Panc1 (cell line): ENCODE data around the gene NR3C1. TPM values are rescaled to one million over a fixed set of nuclear protein-coding genes. Genes with fewer than 3 reads are reported as not detected.

Experiments
- ATAC-seq: fragments of 200-7000 bp; cut with Tn5 transposase; 2 replicates; pipeline ENCODE4 v1.9.1; 2020; ENCODE audit warnings: mild to moderate bottlenecking, moderate library complexity
- BruUV-seq: library from RNA; stranded (reverse); fragments of 400-500 nt; replicated peaks from 2 replicates; lab custom pipeline; 2021; lab: Mats Ljungman, UMichigan
- CTCF ChIA-PET: fragments of 300-600 bp; sonication (Branson Sonifier 250); formaldehyde crosslinking; loops from one replicate; lab custom pipeline; 2022; ENCODE audit warnings: antibody characterized with exemption; lab: Charles Lee
- POLR2A ChIA-PET: fragments of 300-600 bp; sonication (Branson Sonifier 250); formaldehyde crosslinking; loops from one replicate; lab custom pipeline; 2022; ENCODE audit warnings: antibody characterized with exemption; lab: Charles Lee
- DNase-seq: peaks from one replicate; pipeline ENCODE4 v3.0.0-alpha.2; 2010; ENCODE audit warnings: low read depth, low spot score
- H3K27ac ChIP-seq: 2 replicates; pipeline ENCODE4 v1.5.1; 2011; ENCODE audit warnings: mild to moderate bottlenecking, low read length, inconsistent platforms
- H3K27me3 ChIP-seq: fragments of 200-500 bp; sonication (Bioruptor generic); 2 replicates; pipeline ENCODE4 v1.6.0; 2014; ENCODE audit warnings: low read length, inconsistent platforms; ENCODE audit not compliant: control insufficient read depth, insufficient read depth
- H3K36me3 ChIP-seq: fragments of 200-500 bp; sonication (Bioruptor generic); 2 replicates; pipeline ENCODE4 v1.5.1; 2014; ENCODE audit warnings: inconsistent platforms, mild to moderate bottlenecking, low read length, moderate library complexity; ENCODE audit not compliant: control insufficient read depth, insufficient read depth
- H3K4me1 ChIP-seq: 2 replicates; pipeline ENCODE4 v1.5.1; 2011; ENCODE audit warnings: inconsistent platforms, mild to moderate bottlenecking, low read length, moderate library complexity; ENCODE audit not compliant: control insufficient read depth, insufficient read depth
- H3K4me3 ChIP-seq, 2 experiments: 2 replicates each; pipeline ENCODE4 v1.5.1; 2011 to 2012; ENCODE audit warnings: low read depth in 2 of 2, low read length in 2 of 2, mild to moderate bottlenecking in 2 of 2, inconsistent platforms in 1 of 2, moderate library complexity in 1 of 2
- H3K9me3 ChIP-seq: fragments of 200-500 bp; sonication (Bioruptor generic); 2 replicates; pipeline ENCODE4 v1.5.1; 2014; ENCODE audit warnings: low read depth, mild to moderate bottlenecking, inconsistent platforms, low read length, moderate library complexity; ENCODE audit not compliant: control insufficient read depth, insufficient read depth
- CTCF ChIP-seq: fragments of 450-650 bp; IDR thresholded peaks from 2 replicates; pipeline ENCODE4 v1.5.1; 2017; ENCODE audit warnings: mild to moderate bottlenecking
- POLR2AphosphoS5 ChIP-seq: IDR thresholded peaks from 2 replicates; pipeline ENCODE4 v1.6.1; 2012; ENCODE audit warnings: mild to moderate bottlenecking, low read depth, low read length, moderate library complexity
- REST ChIP-seq, 2 experiments: IDR thresholded peaks; 2 replicates each; pipeline ENCODE4 v1.6.1; 2011 to 2012; ENCODE audit warnings: low read depth in 2 of 2, control low read depth in 1 of 2, low read length in 1 of 2, mild to moderate bottlenecking in 1 of 2, moderate library complexity in 1 of 2; ENCODE audit not compliant: insufficient read depth in 1 of 2
- SIN3A ChIP-seq: IDR thresholded peaks from 2 replicates; pipeline ENCODE4 v1.6.1; 2012; ENCODE audit warnings: low read depth, mild to moderate bottlenecking, low read length, moderate library complexity, borderline replicate concordance; ENCODE audit not compliant: insufficient read depth
- TCF7L2 ChIP-seq: IDR thresholded peaks from 2 replicates; pipeline ENCODE4 v1.6.1; 2011; ENCODE audit warnings: mild to moderate bottlenecking, low read depth, low read length, inconsistent platforms
- in situ Hi-C: cut with HindIII; loops from 2 replicates; pipeline ENCODE4 v1.10.0; 2016; ENCODE audit warnings: low sequenced_read_pairs, low pct_unique_long_range_greater_than_20kb
- intact Hi-C: fragments of 100-400 bp; cut with micrococcal nuclease; formaldehyde crosslinking; loops from one replicate; pipeline ENCODE4 v1.10.0; 2022; ENCODE audit not compliant: unreplicated experiment
- total RNA-seq: library from RNA; stranded (reverse); gene quantifications from one replicate; pipeline ENCODE4 v1.2.1, GENCODE V29; 2021; ENCODE audit not compliant: unreplicated experiment

NR3C1 gene
- total RNA-seq, 1 experiment from 2014 or later: 52.6 TPM

GRCh38 chr5:143364061-143364460 lies 39.4 kb downstream of the NR3C1 start:
- ATAC-seq: no peak
- no peaks in the 10 kb centered on the region for H3K27me3 ChIP-seq
- H3K9me3 ChIP-seq: no peaks in the 10 kb centered on the region
- DNase-seq: no peak
- intact Hi-C loops (no loop called here), in situ Hi-C loops (no loop called here)
- ChIA-PET CTCF (no interaction called here), POLR2A (interaction anchor here (0.7 kb wide), 1 partner anchor 15 kb away, joined by 3 read pairs; no protein-coding TSS in a partner anchor)
- TF ChIP-seq POLR2AphosphoS5 (no peak), REST (IDR thresholded peaks at IDR 0.05; ENCODE audit: insufficient read depth in 1 of 2, low read depth in 2 of 2, low read length in 1 of 2) (no peak), CTCF (no peak), TCF7L2 (no peak), SIN3A (no peak)
- no TSS peak for BruUV-seq
- no peak overlapping the region for H3K4me3 ChIP-seq
- no peaks in the 10 kb centered on the region for H3K36me3 ChIP-seq
- H3K4me1 ChIP-seq: peaks cover 31% of the 10 kb centered on the region
- H3K27ac ChIP-seq: no peak overlapping the region

GRCh38 chr5:143362664-143363227 lies 40.7 kb downstream of the NR3C1 start:
- ChIA-PET CTCF (no interaction called here), POLR2A (interaction anchor here (0.6 kb wide), 2 partner anchors 19 to 121 kb away, joined by 3 to 4 read pairs; no protein-coding TSS in a partner anchor)
- no peak overlapping the region for H3K27ac ChIP-seq
- H3K36me3 ChIP-seq: no peaks in the 10 kb centered on the region
- TF ChIP-seq REST (IDR thresholded peaks at IDR 0.05; ENCODE audit: insufficient read depth in 1 of 2, low read depth in 2 of 2, low read length in 1 of 2) (no peak), TCF7L2 (no peak), SIN3A (no peak), POLR2AphosphoS5 (no peak), CTCF (no peak)
- H3K27me3 ChIP-seq: no peaks in the 10 kb centered on the region
- intact Hi-C loops: no loop called here
- BruUV-seq: no TSS peak
- H3K4me1 ChIP-seq: peaks cover 36% of the 10 kb centered on the region
- ATAC-seq (0 out of 2 replicates have a peak, but pooled peaks have one; percentile 54), DNase-seq (no peak)
- in situ Hi-C loops: no loop called here
- H3K9me3 ChIP-seq: no peaks in the 10 kb centered on the region
- H3K4me3 ChIP-seq: no peak overlapping the region
